ENCODE data around the gene INTS12.

The INTS12 gene

GRCh38 chr4:105714932-105715331 is 6.4 kb upstream of the INTS12 start:
- no peak overlapping the region for H3K4me3 ChIP-seq
- intact Hi-C loops (cut with DNase I; ENCODE audit: low total_unique reads), result loop anchor here (10.0 kb wide), 1 partner anchor 560 kb away; no protein-coding TSS in a partner anchor

GRCh38 chr4:105714071-105714521 is 5.6 kb upstream of the INTS12 start:
- intact Hi-C loops (cut with DNase I; ENCODE audit: low total_unique reads), result loop anchor here (10.0 kb wide), 1 partner anchor 559 kb away; no protein-coding TSS in a partner anchor
- peak overlapping the region in 1 of 2 donors; percentile 2 for H3K4me3 ChIP-seq
- peaks cover 0 to under 1% (median 0%) of the 10 kb centered on the region in 3 donors for H3K36me3 ChIP-seq
- no peak for DNase-seq
- H3K27ac ChIP-seq, result no peak overlapping the region
- TF ChIP-seq CTCF (IDR thresholded peaks at IDR 0.05), result no peak
- H3K4me1 ChIP-seq, result peaks cover 0 to 11% (median 6%) of the 10 kb centered on the region in 4 donors
- no peaks in the 10 kb centered on the region for H3K9me3 ChIP-seq
- H3K27me3 ChIP-seq, result no peaks in the 10 kb centered on the region

More at GRCh38 chr4:105714932-105715331, 6.4 kb upstream of the INTS12 start:
- Histone ChIP-seq H3K4me1 (peaks cover 0 to 6% (median under 1%) of the 10 kb centered on the region in 4 donors), H3K27ac (no peak overlapping the region), H3K9me3 (no peaks in the 10 kb centered on the region), H3K36me3 (peaks cover 0 to 7% (median 0%) of the 10 kb centered on the region in 3 donors), H3K27me3 (no peaks in the 10 kb centered on the region)
- no peak for DNase-seq
- TF ChIP-seq CTCF (IDR thresholded peaks at IDR 0.05), result no peak

- intact Hi-C loops (cut with DNase I; ENCODE audit: low total_unique reads), result loop anchor here (10.0 kb wide), 1 partner anchor 558 kb away; no protein-coding TSS in a partner anchor
These were observed 4.3 kb upstream of the INTS12 start for GRCh38 chr4:105712766-105713165.

GRCh38 chr4:105710678-105711077 is 2.2 kb upstream of the INTS12 start:
- intact Hi-C loops (cut with DNase I; ENCODE audit: low total_unique reads), result loop anchor here (10.0 kb wide), 1 partner anchor 556 kb away; no protein-coding TSS in a partner anchor
- no peak for DNase-seq
- Histone ChIP-seq H3K27ac (no peak overlapping the region), H3K4me3 (no peak overlapping the region), H3K9me3 (no peaks in the 10 kb centered on the region), H3K36me3 (no peaks in the 10 kb centered on the region), H3K27me3 (no peaks in the 10 kb centered on the region), H3K4me1 (peaks cover 0 to 29% (median 18%) of the 10 kb centered on the region in 4 donors)
- no peak for TF ChIP-seq CTCF (IDR thresholded peaks at IDR 0.05)

More at GRCh38 chr4:105712766-105713165, 4.3 kb upstream of the INTS12 start:
- Histone ChIP-seq H3K9me3 (no peaks in the 10 kb centered on the region), H3K36me3 (no peaks in the 10 kb centered on the region), H3K4me3 (no peak overlapping the region), H3K4me1 (peaks cover 0 to 14% (median 9%) of the 10 kb centered on the region in 4 donors), H3K27ac (no peak overlapping the region), H3K27me3 (no peaks in the 10 kb centered on the region)
- no peak for TF ChIP-seq CTCF (IDR thresholded peaks at IDR 0.05)
- no peak for DNase-seq

- H3K4me3 ChIP-seq, result no peak overlapping the region
- H3K27ac ChIP-seq, result no peak overlapping the region
- TF ChIP-seq CTCF (IDR thresholded peaks at IDR 0.05), result no peak
- H3K36me3 ChIP-seq, result no peaks in the 10 kb centered on the region
- H3K27me3 ChIP-seq, result no peaks in the 10 kb centered on the region
- no peak for DNase-seq
- intact Hi-C loops (cut with DNase I; ENCODE audit: low total_unique reads), result loop anchor here (10.0 kb wide), 1 partner anchor 555 kb away; no protein-coding TSS in a partner anchor
- H3K4me1 ChIP-seq, result peaks cover 0 to 29% (median 18%) of the 10 kb centered on the region in 4 donors
- H3K9me3 ChIP-seq, result no peaks in the 10 kb centered on the region
These were observed 1.6 kb upstream of the INTS12 start for GRCh38 chr4:105710012-105710600.
